HEK293 (cell line): Measurements from ENCODE around the gene TMEM51.

Source experiments
- CTCF ChIA-PET: fragments of 350-600 bp; formaldehyde crosslinking; extraction: SDS; loops from one replicate; lab custom pipeline; 2021; ENCODE audit warnings: antibody characterized with exemption; lab: Yijun Ruan, JAX
- POLR2A ChIA-PET: fragments of 300-600 bp; formaldehyde crosslinking; extraction: SDS; loops from one replicate; lab custom pipeline; 2020; ENCODE audit warnings: antibody characterized with exemption, inconsistent platforms; lab: Yijun Ruan, JAX
- H3K27ac ChIP-seq: fragments of 200-500 bp; sonication (Bioruptor generic); 2 replicates; pipeline ENCODE4 v1.5.1; 2014; ENCODE audit warnings: low read depth, low read length, control low read depth, inconsistent platforms; ENCODE audit errors: extremely low read depth
- H3K36me3 ChIP-seq, 2 experiments: fragments of 200-500 bp in 1 of 2; sonication (Bioruptor generic) in 1 of 2; 1 replicate in 1 of 2; 2 replicates in 1 of 2; pipeline ENCODE4 v1.5.1; 2014 to 2017; ENCODE audit warnings: inconsistent platforms in 2 of 2, low read length in 2 of 2; ENCODE audit not compliant: control insufficient read depth in 2 of 2, insufficient read depth in 1 of 2
- H3K4me1 ChIP-seq: fragments of 200-500 bp; sonication (Bioruptor generic); 2 replicates; pipeline ENCODE4 v1.5.1; 2014; ENCODE audit warnings: mild to moderate bottlenecking, low read length, inconsistent platforms; ENCODE audit not compliant: control insufficient read depth, insufficient read depth
- H3K4me3 ChIP-seq: 2 replicates; pipeline ENCODE4 v1.5.1; 2011; ENCODE audit warnings: low read depth, mild to moderate bottlenecking, control low read depth, low read length, moderate library complexity
- H3K9me3 ChIP-seq: fragments of 200-500 bp; sonication (Bioruptor generic); 2 replicates; pipeline ENCODE4 v1.5.1; 2014; ENCODE audit warnings: low read depth, low read length, inconsistent platforms; ENCODE audit not compliant: control insufficient read depth, insufficient read depth
- GLIS1 ChIP-seq: fragments of 450-650 bp; formaldehyde crosslinking; IDR thresholded peaks from 2 replicates; pipeline ENCODE4 v1.5.1; 2016; ENCODE audit warnings: missing biosample characterization, missing genetic modification characterization
- HOXA7 ChIP-seq: sonication (generic); formaldehyde crosslinking; IDR thresholded peaks from 2 replicates; pipeline ENCODE4 v1.8.1; 2022; ENCODE audit warnings: missing genetic modification reagents, borderline replicate concordance
- OSR2 ChIP-seq: fragments of 450-650 bp; formaldehyde crosslinking; IDR thresholded peaks from 2 replicates; pipeline ENCODE4 v1.5.1; 2016; ENCODE audit warnings: missing biosample characterization, missing genetic modification characterization
- SP3 ChIP-seq: fragments of 450-650 bp; formaldehyde crosslinking; IDR thresholded peaks from 2 replicates; pipeline ENCODE4 v1.5.1; 2016; ENCODE audit warnings: missing biosample characterization, missing genetic modification characterization
- TCF7L2 ChIP-seq: IDR thresholded peaks from 2 replicates; pipeline ENCODE4 v1.6.1; 2011; ENCODE audit warnings: low read depth, mild to moderate bottlenecking, inconsistent platforms, low read length, moderate library complexity, borderline replicate concordance
- ZNF140 ChIP-seq: fragments of 450-650 bp; formaldehyde crosslinking; IDR thresholded peaks from 2 replicates; pipeline ENCODE4 v1.5.1; 2016; ENCODE audit warnings: missing biosample characterization, missing genetic modification characterization
- ZNF16 ChIP-seq: fragments of 450-650 bp; formaldehyde crosslinking; IDR thresholded peaks from 2 replicates; pipeline ENCODE4 v1.5.1; 2016; ENCODE audit warnings: low read depth, missing biosample characterization, missing genetic modification characterization
- ZNF214 ChIP-seq: fragments of 450-650 bp; formaldehyde crosslinking; IDR thresholded peaks from 2 replicates; pipeline ENCODE4 v1.5.1; 2017; ENCODE audit warnings: missing biosample characterization, mild to moderate bottlenecking, missing genetic modification characterization, borderline replicate concordance
- ZNF311 ChIP-seq: fragments of 450-650 bp; formaldehyde crosslinking; IDR thresholded peaks from 2 replicates; pipeline ENCODE4 v1.5.1; 2017; ENCODE audit warnings: missing biosample characterization, missing genetic modification characterization, borderline replicate concordance
- ZNF324 ChIP-seq: fragments of 450-650 bp; formaldehyde crosslinking; IDR thresholded peaks from 2 replicates; pipeline ENCODE4 v1.5.1; 2016; ENCODE audit warnings: missing biosample characterization, missing genetic modification characterization
- ZNF366 ChIP-seq: fragments of 450-650 bp; formaldehyde crosslinking; conservative IDR thresholded peaks from 2 replicates; pipeline ENCODE4 v1.5.1; 2016; ENCODE audit warnings: missing biosample characterization, missing genetic modification characterization
- ZNF404 ChIP-seq: fragments of 450-650 bp; formaldehyde crosslinking; IDR thresholded peaks from 2 replicates; pipeline ENCODE4 v1.5.1; 2017; ENCODE audit warnings: missing biosample characterization, missing genetic modification characterization
- ZNF513 ChIP-seq: fragments of 450-650 bp; IDR thresholded peaks from 2 replicates; pipeline ENCODE4 v1.5.1; 2018; ENCODE audit warnings: missing biosample characterization, missing genetic modification characterization
- TF ChIP-seq, protein P1 (sequence below): fragments of 450-650 bp; formaldehyde crosslinking; IDR thresholded peaks from 2 replicates; pipeline ENCODE4 v1.5.1; 2016; ENCODE audit warnings: missing biosample characterization, missing genetic modification characterization
- TF ChIP-seq, protein P2 (sequence below): fragments of 450-650 bp; formaldehyde crosslinking; IDR thresholded peaks from 2 replicates; pipeline ENCODE4 v1.5.1; 2017; ENCODE audit warnings: missing biosample characterization, missing genetic modification characterization
- TF ChIP-seq, protein P3 (sequence below): fragments of 450-650 bp; formaldehyde crosslinking; IDR thresholded peaks from 2 replicates; pipeline ENCODE4 v1.5.1; 2017; ENCODE audit warnings: missing biosample characterization, missing genetic modification characterization
- TF ChIP-seq, protein P4 (sequence below): fragments of 450-650 bp; formaldehyde crosslinking; IDR thresholded peaks from 2 replicates; pipeline ENCODE4 v1.5.1; 2017; ENCODE audit warnings: missing biosample characterization, missing genetic modification characterization
- TF ChIP-seq, protein P5 (sequence below): fragments of 450-650 bp; formaldehyde crosslinking; IDR thresholded peaks from 2 replicates; pipeline ENCODE4 v1.5.1; 2016; ENCODE audit warnings: missing biosample characterization, missing genetic modification characterization

The TMEM51 gene

GRCh38 chr1:15150376-15150775 lies 3.2 kb upstream of the TMEM51 start:
- Histone ChIP-seq H3K36me3 (no peaks in the 10 kb centered on the region), H3K9me3 (no peaks in the 10 kb centered on the region), H3K27ac (no peak overlapping the region), H3K4me1 (no peaks in the 10 kb centered on the region), H3K4me3 (no peak overlapping the region)
- TF ChIP-seq HOXA7 (CRISPR knock-in tag), result no peak
- no peak for TF ChIP-seq SP3 (tag by site-specific recombination)
- no peak for TF ChIP-seq ZNF366
- TF ChIP-seq, protein P1, sequence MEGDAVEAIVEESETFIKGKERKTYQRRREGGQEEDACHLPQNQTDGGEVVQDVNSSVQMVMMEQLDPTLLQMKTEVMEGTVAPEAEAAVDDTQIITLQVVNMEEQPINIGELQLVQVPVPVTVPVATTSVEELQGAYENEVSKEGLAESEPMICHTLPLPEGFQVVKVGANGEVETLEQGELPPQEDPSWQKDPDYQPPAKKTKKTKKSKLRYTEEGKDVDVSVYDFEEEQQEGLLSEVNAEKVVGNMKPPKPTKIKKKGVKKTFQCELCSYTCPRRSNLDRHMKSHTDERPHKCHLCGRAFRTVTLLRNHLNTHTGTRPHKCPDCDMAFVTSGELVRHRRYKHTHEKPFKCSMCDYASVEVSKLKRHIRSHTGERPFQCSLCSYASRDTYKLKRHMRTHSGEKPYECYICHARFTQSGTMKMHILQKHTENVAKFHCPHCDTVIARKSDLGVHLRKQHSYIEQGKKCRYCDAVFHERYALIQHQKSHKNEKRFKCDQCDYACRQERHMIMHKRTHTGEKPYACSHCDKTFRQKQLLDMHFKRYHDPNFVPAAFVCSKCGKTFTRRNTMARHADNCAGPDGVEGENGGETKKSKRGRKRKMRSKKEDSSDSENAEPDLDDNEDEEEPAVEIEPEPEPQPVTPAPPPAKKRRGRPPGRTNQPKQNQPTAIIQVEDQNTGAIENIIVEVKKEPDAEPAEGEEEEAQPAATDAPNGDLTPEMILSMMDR, result no peak
- TF ChIP-seq ZNF324 (tag by site-specific recombination), result no peak
- TF ChIP-seq, protein P2, sequence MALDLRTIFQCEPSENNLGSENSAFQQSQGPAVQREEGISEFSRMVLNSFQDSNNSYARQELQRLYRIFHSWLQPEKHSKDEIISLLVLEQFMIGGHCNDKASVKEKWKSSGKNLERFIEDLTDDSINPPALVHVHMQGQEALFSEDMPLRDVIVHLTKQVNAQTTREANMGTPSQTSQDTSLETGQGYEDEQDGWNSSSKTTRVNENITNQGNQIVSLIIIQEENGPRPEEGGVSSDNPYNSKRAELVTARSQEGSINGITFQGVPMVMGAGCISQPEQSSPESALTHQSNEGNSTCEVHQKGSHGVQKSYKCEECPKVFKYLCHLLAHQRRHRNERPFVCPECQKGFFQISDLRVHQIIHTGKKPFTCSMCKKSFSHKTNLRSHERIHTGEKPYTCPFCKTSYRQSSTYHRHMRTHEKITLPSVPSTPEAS, result no peak
- no peak for TF ChIP-seq ZNF404 (tag by site-specific recombination)
- no peak for TF ChIP-seq OSR2 (tag by site-specific recombination)
- no peak for TF ChIP-seq TCF7L2
- TF ChIP-seq ZNF214 (tag by site-specific recombination), result no peak
- no peak for TF ChIP-seq ZNF513 (tag by site-specific recombination)
- no peak for TF ChIP-seq ZNF16 (tag by site-specific recombination)
- TF ChIP-seq, protein P3, sequence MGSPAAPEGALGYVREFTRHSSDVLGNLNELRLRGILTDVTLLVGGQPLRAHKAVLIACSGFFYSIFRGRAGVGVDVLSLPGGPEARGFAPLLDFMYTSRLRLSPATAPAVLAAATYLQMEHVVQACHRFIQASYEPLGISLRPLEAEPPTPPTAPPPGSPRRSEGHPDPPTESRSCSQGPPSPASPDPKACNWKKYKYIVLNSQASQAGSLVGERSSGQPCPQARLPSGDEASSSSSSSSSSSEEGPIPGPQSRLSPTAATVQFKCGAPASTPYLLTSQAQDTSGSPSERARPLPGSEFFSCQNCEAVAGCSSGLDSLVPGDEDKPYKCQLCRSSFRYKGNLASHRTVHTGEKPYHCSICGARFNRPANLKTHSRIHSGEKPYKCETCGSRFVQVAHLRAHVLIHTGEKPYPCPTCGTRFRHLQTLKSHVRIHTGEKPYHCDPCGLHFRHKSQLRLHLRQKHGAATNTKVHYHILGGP, result no peak
- TF ChIP-seq, protein P4, sequence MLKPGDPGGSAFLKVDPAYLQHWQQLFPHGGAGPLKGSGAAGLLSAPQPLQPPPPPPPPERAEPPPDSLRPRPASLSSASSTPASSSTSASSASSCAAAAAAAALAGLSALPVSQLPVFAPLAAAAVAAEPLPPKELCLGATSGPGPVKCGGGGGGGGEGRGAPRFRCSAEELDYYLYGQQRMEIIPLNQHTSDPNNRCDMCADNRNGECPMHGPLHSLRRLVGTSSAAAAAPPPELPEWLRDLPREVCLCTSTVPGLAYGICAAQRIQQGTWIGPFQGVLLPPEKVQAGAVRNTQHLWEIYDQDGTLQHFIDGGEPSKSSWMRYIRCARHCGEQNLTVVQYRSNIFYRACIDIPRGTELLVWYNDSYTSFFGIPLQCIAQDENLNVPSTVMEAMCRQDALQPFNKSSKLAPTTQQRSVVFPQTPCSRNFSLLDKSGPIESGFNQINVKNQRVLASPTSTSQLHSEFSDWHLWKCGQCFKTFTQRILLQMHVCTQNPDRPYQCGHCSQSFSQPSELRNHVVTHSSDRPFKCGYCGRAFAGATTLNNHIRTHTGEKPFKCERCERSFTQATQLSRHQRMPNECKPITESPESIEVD (tag by site-specific recombination), result no peak
- TF ChIP-seq, protein P5, sequence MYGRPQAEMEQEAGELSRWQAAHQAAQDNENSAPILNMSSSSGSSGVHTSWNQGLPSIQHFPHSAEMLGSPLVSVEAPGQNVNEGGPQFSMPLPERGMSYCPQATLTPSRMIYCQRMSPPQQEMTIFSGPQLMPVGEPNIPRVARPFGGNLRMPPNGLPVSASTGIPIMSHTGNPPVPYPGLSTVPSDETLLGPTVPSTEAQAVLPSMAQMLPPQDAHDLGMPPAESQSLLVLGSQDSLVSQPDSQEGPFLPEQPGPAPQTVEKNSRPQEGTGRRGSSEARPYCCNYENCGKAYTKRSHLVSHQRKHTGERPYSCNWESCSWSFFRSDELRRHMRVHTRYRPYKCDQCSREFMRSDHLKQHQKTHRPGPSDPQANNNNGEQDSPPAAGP (tag by site-specific recombination), result no peak
- TF ChIP-seq ZNF311, result no peak
- no peak for TF ChIP-seq ZNF140
- TF ChIP-seq GLIS1, result no peak
- POLR2A ChIA-PET, result interaction anchor here (1.0 kb wide), 1 partner anchor 122 kb away, joined by 3 read pairs; no protein-coding TSS in a partner anchor
- CTCF ChIA-PET, result interaction anchor here (0.7 to 4.0 kb wide), 6 partner anchors 12 to 130 kb away, joined by 3 to 59 read pairs (median 4); no protein-coding TSS in a partner anchor
